Islet of Langerhans (tissue), 1 donor: ENCODE measurements around the gene THBS1.

Source experiments
- FAIRE-seq: peaks from one replicate; lab custom pipeline; 2011; peaks lifted over from hg19 to GRCh38; lab: Jason Lieb, UNC

Gene THBS1

GRCh38 chr15:39574427-39574826 is 6.5 kb upstream of the THBS1 start:
- FAIRE-seq: no peak

GRCh38 chr15:39575180-39575579 is 5.7 kb upstream of the THBS1 start:
- no peak for FAIRE-seq

- no peak for FAIRE-seq
Observed at GRCh38 chr15:39578851-39579486, 1.9 kb upstream of the THBS1 start.

GRCh38 chr15:39579487-39580116 is 1.3 kb upstream of the THBS1 start:
- no peak for FAIRE-seq

GRCh38 chr15:39580117-39580484 is 778 bp upstream of the THBS1 start:
- FAIRE-seq: no peak

GRCh38 chr15:39581242-39581792 is 438 bp downstream of the THBS1 start:
- FAIRE-seq: no peak

- FAIRE-seq: no peak
Observed at GRCh38 chr15:39581793-39582285, 960 bp downstream of the THBS1 start.

GRCh38 chr15:39582286-39582976 is 1.6 kb downstream of the THBS1 start:
- FAIRE-seq: no peak

- no peak for FAIRE-seq
Observed at GRCh38 chr15:39582977-39583595, 2.2 kb downstream of the THBS1 start.

GRCh38 chr15:39583596-39584265 is 2.9 kb downstream of the THBS1 start:
- FAIRE-seq: no peak

GRCh38 chr15:39584266-39584659 is 3.4 kb downstream of the THBS1 start:
- no peak for FAIRE-seq

- FAIRE-seq: no peak
Observed at GRCh38 chr15:39584662-39585388, 3.9 kb downstream of the THBS1 start.

- no peak for FAIRE-seq
Observed at GRCh38 chr15:39585389-39585841, 4.5 kb downstream of the THBS1 start.

- FAIRE-seq: no peak
Observed at GRCh38 chr15:39585871-39586301, 5.0 kb downstream of the THBS1 start.

GRCh38 chr15:39586387-39587095 is 5.7 kb downstream of the THBS1 start:
- no peak for FAIRE-seq

GRCh38 chr15:39587096-39587721 is 6.3 kb downstream of the THBS1 start:
- FAIRE-seq: no peak

GRCh38 chr15:39587731-39588530 is 7.1 kb downstream of the THBS1 start:
- FAIRE-seq: no peak

- FAIRE-seq: no peak
Observed at GRCh38 chr15:39588531-39589192, 7.8 kb downstream of the THBS1 start.
